OCI-LY1 (cell line): ENCODE data around the gene STK17A.

Experiments used
- CTCF ChIP-seq: fragments of 200-600 bp; sonication (generic), shearing (Covaris generic); IDR thresholded peaks from 2 replicates; pipeline ENCODE4 v1.5.1; 2017; ENCODE audit warnings: mild to moderate bottlenecking, antibody characterized with exemption, low read length, moderate library complexity, mixed read lengths
- EZH2 ChIP-seq: fragments of 200-600 bp; sonication (generic), shearing (Covaris generic); IDR thresholded peaks from 2 replicates; pipeline ENCODE4 v1.8.0; 2017; ENCODE audit warnings: borderline replicate concordance, mixed run types, mild to moderate bottlenecking, antibody characterized with exemption, low read length, moderate library complexity, mixed read lengths

- TF ChIP-seq CTCF (no peak), EZH2 (no peak)
Observed at GRCh38 chr7:43570688-43571365, 12.1 kb upstream of the STK17A start.
